Eye (tissue), 1 donor: ENCODE data around the gene SIPA1L3.

ENCODE experiments used
- DNase-seq: peaks from one replicate; pipeline ENCODE4 v3.0.0-alpha.2; 2015

The SIPA1L3 gene

GRCh38 chr19:38197937-38198704, 291.1 kb downstream of the SIPA1L3 start:
- no peak for DNase-seq

- DNase-seq: no peak
Observed at GRCh38 chr19:38199340-38199739, 292.3 kb downstream of the SIPA1L3 start.

GRCh38 chr19:38201731-38202130, 294.7 kb downstream of the SIPA1L3 start:
- no peak for DNase-seq

- DNase-seq: no peak
Observed at GRCh38 chr19:38202504-38202903, 295.5 kb downstream of the SIPA1L3 start.

- no peak for DNase-seq
Observed at GRCh38 chr19:38203197-38203596, 296.2 kb downstream of the SIPA1L3 start.

- DNase-seq: no peak
Observed at GRCh38 chr19:38204096-38204495, 297.1 kb downstream of the SIPA1L3 start.

- DNase-seq: no peak
Observed at GRCh38 chr19:38204728-38205127, 297.7 kb downstream of the SIPA1L3 start.

GRCh38 chr19:38206006-38206745, 299.2 kb downstream of the SIPA1L3 start:
- DNase-seq: no peak

GRCh38 chr19:38206928-38207327, 299.9 kb downstream of the SIPA1L3 start:
- DNase-seq: no peak

GRCh38 chr19:38207543-38207942, 300.5 kb downstream of the SIPA1L3 start:
- DNase-seq: no peak

GRCh38 chr19:38208571-38208970, 301.6 kb downstream of the SIPA1L3 start:
- no peak for DNase-seq

- peak; percentile 62 for DNase-seq
Observed at GRCh38 chr19:38209152-38209551, 302.1 kb downstream of the SIPA1L3 start.

- peak; percentile 91 for DNase-seq
Observed at GRCh38 chr19:38209671-38210457, 302.9 kb downstream of the SIPA1L3 start.

GRCh38 chr19:38210458-38210987, 303.5 kb downstream of the SIPA1L3 start:
- DNase-seq: peak; percentile 97

- DNase-seq: peak; percentile 78
Observed at GRCh38 chr19:38211151-38211591, 304.2 kb downstream of the SIPA1L3 start.

GRCh38 chr19:38211766-38212165, 304.8 kb downstream of the SIPA1L3 start:
- DNase-seq: peak; percentile 58

GRCh38 chr19:38213469-38213868, 306.5 kb downstream of the SIPA1L3 start:
- DNase-seq: no peak

GRCh38 chr19:38213911-38214625, 307.1 kb downstream of the SIPA1L3 start:
- peak; percentile 69 for DNase-seq

GRCh38 chr19:38216785-38217641, 310.0 kb downstream of the SIPA1L3 start:
- DNase-seq: no peak

- DNase-seq: no peak
Observed at GRCh38 chr19:38218204-38218603, 311.2 kb downstream of the SIPA1L3 start.

GRCh38 chr19:38219221-38219620, 312.2 kb downstream of the SIPA1L3 start:
- DNase-seq: no peak
